Epithelial cell of prostate (primary cell): Measurements from ENCODE around the gene ZNF658.
A peak's percentile ranks its signal among the peaks of the same experiment; 100 is the strongest.
"Not testable (repeated sequence)": the region's sequence is repeated elsewhere in the genome, so short reads cannot be mapped to it uniquely, and the experiment has no call there.

Experiments used
- DNase-seq: peaks from one replicate; pipeline ENCODE4 v3.0.0-alpha.2; 2011; ENCODE audit warnings: low read depth, low spot score
- H3K27ac ChIP-seq: fragments of 450-650 bp; 2 replicates; pipeline ENCODE4 v1.5.1; 2017; ENCODE audit warnings: mild to moderate bottlenecking

The ZNF658 gene

GRCh38 chr9:66900490-66901131 lies at the start of gene ZNF658:
ZNF658 (plus strand) TSS chr9:66900725; CDS start chr9:66903562, 2,837 bp downstream.
- peak within 1 kb of the TSS; percentile 56 for H3K27ac ChIP-seq
- DNase-seq, result peak; percentile 46

- DNase-seq, result not testable (repeated sequence)
Observed at GRCh38 chr9:66861732-66862131, 38.8 kb upstream of the ZNF658 start.

GRCh38 chr9:66868660-66869059 lies 31.9 kb upstream of the ZNF658 start:
- DNase-seq, H3K27ac ChIP-seq: not testable (repeated sequence)

More at GRCh38 chr9:66861732-66862131, 38.8 kb upstream of the ZNF658 start:
- H3K27ac ChIP-seq, result not testable (repeated sequence)

- not testable (repeated sequence) for DNase-seq
Observed at GRCh38 chr9:66880605-66881004, 19.9 kb upstream of the ZNF658 start.

GRCh38 chr9:66881847-66882246 lies 18.7 kb upstream of the ZNF658 start:
- DNase-seq, H3K27ac ChIP-seq: not testable (repeated sequence)

More at GRCh38 chr9:66880605-66881004, 19.9 kb upstream of the ZNF658 start:
- not testable (repeated sequence) for H3K27ac ChIP-seq

GRCh38 chr9:66890334-66890733 lies 10.2 kb upstream of the ZNF658 start:
- DNase-seq, result not testable (repeated sequence)

GRCh38 chr9:66901141-66901540 lies 616 bp downstream of the ZNF658 start:
- peak; percentile 46 for DNase-seq
- peak overlapping the region; percentile 56 for H3K27ac ChIP-seq

More at GRCh38 chr9:66890334-66890733, 10.2 kb upstream of the ZNF658 start:
- H3K27ac ChIP-seq, result not testable (repeated sequence)

- DNase-seq, H3K27ac ChIP-seq: not testable (repeated sequence)
Observed at GRCh38 chr9:66909560-66909959, 9.0 kb downstream of the ZNF658 start.

GRCh38 chr9:66920072-66920471 lies 19.5 kb downstream of the ZNF658 start:
- DNase-seq, H3K27ac ChIP-seq: not testable (repeated sequence)

GRCh38 chr9:66936194-66936870 lies 35.8 kb downstream of the ZNF658 start:
- not testable (repeated sequence) for DNase-seq, H3K27ac ChIP-seq

GRCh38 chr9:66937662-66938061 lies 37.1 kb downstream of the ZNF658 start:
- not testable (repeated sequence) for H3K27ac ChIP-seq

GRCh38 chr9:66938322-66938721 lies 37.8 kb downstream of the ZNF658 start:
- H3K27ac ChIP-seq, DNase-seq: not testable (repeated sequence)

More at GRCh38 chr9:66937662-66938061, 37.1 kb downstream of the ZNF658 start:
- DNase-seq, result not testable (repeated sequence)

- not testable (repeated sequence) for DNase-seq, H3K27ac ChIP-seq
Observed at GRCh38 chr9:66939878-66940830, 39.6 kb downstream of the ZNF658 start.

- DNase-seq, H3K27ac ChIP-seq: not testable (repeated sequence)
Observed at GRCh38 chr9:66942400-66943155, 42.1 kb downstream of the ZNF658 start.

GRCh38 chr9:66952576-66952975 lies 52.1 kb downstream of the ZNF658 start:
- DNase-seq, H3K27ac ChIP-seq: not testable (repeated sequence)
